PC-9 (cell line): ENCODE measurements around the gene AK5.

Source experiments
- CTCF ChIP-seq: fragments of 200-600 bp; sonication (generic); conservative IDR thresholded peaks from 2 replicates; pipeline ENCODE4 v1.6.1; 2017; ENCODE audit warnings: mixed run types, antibody characterized with exemption, mild to moderate bottlenecking, moderate library complexity
- EZH2 ChIP-seq: fragments of 200-600 bp; sonication (generic); IDR thresholded peaks from 2 replicates; pipeline ENCODE4 v1.8.0; 2017; ENCODE audit warnings: antibody characterized with exemption, low read depth

- TF ChIP-seq CTCF (no peak), EZH2 (no peak)
Measured at GRCh38 chr1:77487631-77488030, 205.8 kb downstream of the AK5 start.
